Fibroblast of lung (primary cell): ENCODE results near the gene FUOM. TPM values are rescaled to one million over a fixed set of nuclear protein-coding genes. Genes with fewer than 3 reads are reported as not detected.
A peak's percentile ranks its signal among the peaks of the same experiment; 100 is the strongest.
"Not testable (repeated sequence)": the region's sequence is repeated elsewhere in the genome, so short reads cannot be mapped to it uniquely, and the experiment has no call there.

Experiments used
- DNase-seq, 2 donors: peaks; one replicate each; pipeline versions ENCODE4 v3.0.0 to v3.0.0-alpha.2; 2010; ENCODE audit warnings: low read depth in 2 of 2
- H2AFZ ChIP-seq: 2 replicates; pipeline ENCODE4 v1.5.1; 2012; ENCODE audit warnings: low read length, control low read depth, inconsistent platforms
- H3K27ac ChIP-seq: 2 replicates; pipeline ENCODE4 v1.5.1; 2011; ENCODE audit warnings: low read length, control low read depth; ENCODE audit not compliant: insufficient read depth
- H3K27me3 ChIP-seq: 2 replicates; pipeline ENCODE4 v1.5.1; 2011; ENCODE audit warnings: mild to moderate bottlenecking, low read length; ENCODE audit not compliant: control insufficient read depth, insufficient read depth
- H3K36me3 ChIP-seq: 2 replicates; pipeline ENCODE4 v1.5.1; 2011; ENCODE audit warnings: low read length; ENCODE audit not compliant: control insufficient read depth, insufficient read depth
- H3K4me1 ChIP-seq: 2 replicates; pipeline ENCODE4 v1.5.1; 2011; ENCODE audit warnings: low read length; ENCODE audit not compliant: control insufficient read depth, insufficient read depth; ENCODE audit errors: extremely low read depth
- H3K4me2 ChIP-seq: 2 replicates; pipeline ENCODE4 v1.5.1; 2011; ENCODE audit warnings: low read length, control low read depth; ENCODE audit not compliant: insufficient read depth; ENCODE audit errors: extremely low read depth
- H3K4me3 ChIP-seq, 4 experiments: fragments of 200-600 bp in 1 of 4; sonication (generic) in 1 of 4; replicated peaks in 1 of 4; 2 replicates each; pipeline ENCODE4 v1.5.1; 2011 to 2016; ENCODE audit warnings: low read length in 4 of 4, low read depth in 3 of 4, mild to moderate bottlenecking in 3 of 4, control low read depth in 2 of 4, inconsistent platforms in 1 of 4, mixed read lengths in 1 of 4; ENCODE audit not compliant: insufficient read depth in 1 of 4; ENCODE audit errors: control extremely low read depth in 1 of 4
- H3K79me2 ChIP-seq: 2 replicates; pipeline ENCODE4 v1.5.1; 2012; ENCODE audit warnings: mild to moderate bottlenecking, low read length, inconsistent platforms; ENCODE audit not compliant: control insufficient read depth, insufficient read depth
- H3K9ac ChIP-seq: 2 replicates; pipeline ENCODE4 v1.5.1; 2011; ENCODE audit warnings: mild to moderate bottlenecking, low read length, control low read depth; ENCODE audit not compliant: insufficient read depth
- H3K9me3 ChIP-seq: 2 replicates; pipeline ENCODE4 v1.5.1; 2012; ENCODE audit warnings: low read depth, low read length; ENCODE audit not compliant: control insufficient read depth, insufficient read depth
- H4K20me1 ChIP-seq: 2 replicates; pipeline ENCODE4 v1.5.1; 2011; ENCODE audit warnings: low read length; ENCODE audit not compliant: control insufficient read depth, insufficient read depth; ENCODE audit errors: extremely low read depth
- CTCF ChIP-seq, 2 donors: IDR thresholded peaks in 1 of 2; conservative IDR thresholded peaks in 1 of 2; 1 replicate in 1 of 2; 2 replicates in 1 of 2; pipeline ENCODE4 v1.5.1; 2011 to 2012; ENCODE audit warnings: low read length in 2 of 2, control low read depth in 1 of 2, inconsistent platforms in 1 of 2, low read depth in 1 of 2, mild to moderate bottlenecking in 1 of 2
- EZH2 ChIP-seq: IDR thresholded peaks from 2 replicates; pipeline ENCODE4 v1.5.1; 2012; ENCODE audit warnings: low read length, control low read depth, mild to moderate bottlenecking; ENCODE audit errors: missing control alignments
- polyA plus RNA-seq, 2 donors: library from polyadenylated mRNA; depleted of rRNA in 1 of 2; stranded (reverse) in 1 of 2; unstranded in 1 of 2; fragments of >200 nt; gene quantifications; 2 replicates each; pipeline ENCODE4 v1.2.1, GENCODE V29; 2011 to 2012; ENCODE audit warnings: missing spikeins in 1 of 2
- total RNA-seq: library from RNA; depleted of rRNA; stranded (reverse); fragments of >200 nt; gene quantifications from 2 replicates; pipeline ENCODE4 v1.2.1, GENCODE V29; 2014

The FUOM gene
- total and polyA plus RNA-seq, 2 donors (not counting 1 experiment from before 2014, with no cell fraction given) = 14.2 to 15.0 TPM

- not testable (repeated sequence) for H3K79me2 ChIP-seq, H3K4me3 ChIP-seq, H3K27ac ChIP-seq, H2AFZ ChIP-seq, H3K36me3 ChIP-seq, H3K4me1 ChIP-seq, H3K9me3 ChIP-seq, H4K20me1 ChIP-seq, H3K27me3 ChIP-seq, H3K9ac ChIP-seq, DNase-seq, H3K4me2 ChIP-seq
Observed at GRCh38 chr10:133320852-133321422, 36.9 kb downstream of the FUOM start.

GRCh38 chr10:133318494-133319127, 39.2 kb downstream of the FUOM start:
- H3K27ac ChIP-seq = no peak overlapping the region
- H3K36me3 ChIP-seq = no peaks in the 10 kb centered on the region
- no peaks in the 10 kb centered on the region for H4K20me1 ChIP-seq
- no peaks in the 10 kb centered on the region for H3K27me3 ChIP-seq
- no peaks in the 10 kb centered on the region for H3K4me1 ChIP-seq
- peak overlapping the region; percentile 37 to 52 (median 50) for H3K4me3 ChIP-seq
- peak overlapping the region; percentile 87 for H3K4me2 ChIP-seq
- no peaks in the 10 kb centered on the region for H3K9me3 ChIP-seq
- H3K79me2 ChIP-seq = no peaks in the 10 kb centered on the region
- peak overlapping the region; percentile 37 for H3K9ac ChIP-seq
- peak overlapping the region; percentile 69 for H2AFZ ChIP-seq
- peak; percentile 46 to 47 for DNase-seq
- TF ChIP-seq EZH2 = no peak
- TF ChIP-seq CTCF (conservative IDR thresholded peaks at IDR 0.05 in 1 of 2, IDR thresholded peaks at IDR 0.05 in 1 of 2; ENCODE audit: low read depth in 1 of 2, low read length in 2 of 2) = peak; percentile 46 to 72

GRCh38 chr10:133316732-133317131, 41.1 kb downstream of the FUOM start:
- Histone ChIP-seq H3K4me3 (no peak overlapping the region), H3K27ac (no peak overlapping the region), H3K79me2 (no peaks in the 10 kb centered on the region), H3K9ac (no peak overlapping the region), H3K36me3 (no peaks in the 10 kb centered on the region), H4K20me1 (no peaks in the 10 kb centered on the region), H3K4me2 (no peak overlapping the region), H3K27me3 (no peaks in the 10 kb centered on the region), H3K9me3 (no peaks in the 10 kb centered on the region), H3K4me1 (no peaks in the 10 kb centered on the region), H2AFZ (no peak overlapping the region)
- TF ChIP-seq CTCF (conservative IDR thresholded peaks at IDR 0.05 in 1 of 2, IDR thresholded peaks at IDR 0.05 in 1 of 2; ENCODE audit: low read depth in 1 of 2, low read length in 2 of 2) (no peak), EZH2 (no peak)
- DNase-seq = no peak
